ENCODE measurements around the gene CDK11B. TPM values are rescaled to one million over a fixed set of nuclear protein-coding genes. Genes with fewer than 3 reads are reported as not detected.
A peak's percentile ranks its signal among the peaks of the same experiment; 100 is the strongest.

The CDK11B gene
- total RNA-seq, 1 experiment from 2014 or later, result 4.4 TPM

DNA sequence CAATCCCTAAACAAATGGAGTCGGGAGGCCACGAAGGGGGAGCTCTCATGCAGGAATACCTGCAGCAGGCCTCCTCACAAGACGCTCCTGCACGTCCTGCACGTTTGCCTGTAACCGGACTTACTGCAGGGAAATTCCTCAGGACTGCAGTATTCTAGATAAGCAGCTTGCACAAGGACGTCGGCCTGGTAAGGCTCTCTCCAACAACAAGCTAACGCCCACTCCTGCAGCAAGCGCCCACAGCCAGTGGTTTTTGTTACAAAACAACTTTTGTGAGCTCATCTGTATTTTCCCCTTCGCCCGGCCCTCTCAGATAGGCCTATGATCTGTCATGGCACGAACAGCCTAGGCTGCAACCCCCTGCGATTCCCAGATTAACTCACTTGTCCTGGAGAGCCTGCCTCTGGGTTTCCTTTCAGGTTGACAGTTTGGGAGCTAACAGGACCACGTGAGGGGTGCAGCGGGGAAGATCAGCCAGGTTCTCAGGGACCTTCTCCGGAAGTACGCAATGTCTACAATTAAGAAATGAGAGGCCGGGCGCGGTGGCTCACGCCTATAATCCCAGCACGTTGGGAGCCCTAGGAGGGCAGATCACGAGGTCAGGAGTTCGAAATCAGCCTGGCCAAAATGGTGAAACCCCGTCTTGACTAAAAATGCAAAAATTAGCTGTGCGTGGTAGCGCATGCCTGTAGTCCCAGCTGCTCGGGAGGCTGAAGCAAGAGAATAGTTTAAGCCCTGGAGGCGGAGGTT is 44.4 kb downstream of the CDK11B start:
- in situ Hi-C loops (cut with HindIII; ENCODE audit: low pct_unique_long_range_greater_than_20kb, low sequenced_read_pairs), result no loop called here
- DNase-seq (ENCODE audit: low read depth, low spot score), result peak; percentile 48

DNA sequence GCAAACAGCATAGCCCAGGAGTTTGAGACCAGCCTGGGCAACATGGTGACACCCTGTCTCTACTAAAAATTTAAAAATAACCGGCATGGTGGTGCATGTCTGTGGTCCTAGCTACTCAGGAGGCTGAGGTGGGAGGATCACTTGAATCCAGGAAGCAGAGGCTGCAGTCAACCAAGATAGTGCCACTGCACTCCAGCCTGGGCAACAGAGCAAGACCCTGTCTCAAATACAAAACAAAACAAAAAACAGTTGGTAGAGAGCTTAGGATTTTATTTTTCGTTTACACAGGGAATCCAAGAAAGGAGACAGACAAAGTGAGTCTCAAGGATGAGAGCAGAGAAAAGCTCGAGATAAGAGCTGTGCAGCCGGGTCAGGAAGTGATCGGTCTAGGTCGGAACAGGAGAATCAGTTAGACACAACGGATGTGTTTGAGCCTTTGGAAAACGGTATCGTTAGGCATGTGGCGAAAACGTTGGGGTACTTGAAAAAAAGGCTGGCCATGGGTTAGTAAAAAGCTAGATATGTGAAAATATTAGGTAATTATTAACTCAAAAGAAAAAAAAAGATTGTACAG is 45.2 kb downstream of the CDK11B start:
- DNase-seq (ENCODE audit: low read depth, low spot score), result no peak
- in situ Hi-C loops (cut with HindIII; ENCODE audit: low pct_unique_long_range_greater_than_20kb, low sequenced_read_pairs), result no loop called here

DNA sequence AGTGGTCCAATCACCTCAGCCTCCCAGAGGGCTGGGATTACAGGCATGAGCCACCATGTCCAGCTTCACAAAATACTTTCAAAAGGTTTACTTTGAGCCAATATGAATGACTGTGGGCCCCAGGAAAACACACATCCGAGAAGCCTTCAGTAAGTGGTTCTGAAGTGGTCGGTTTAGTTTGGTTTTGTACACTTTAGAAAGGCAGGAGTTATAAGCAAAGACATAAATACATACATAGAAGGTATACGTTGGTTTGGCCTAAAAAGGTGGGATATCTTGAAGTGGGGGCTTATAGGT is 46.8 kb downstream of the CDK11B start:
- DNase-seq (ENCODE audit: low read depth, low spot score), result no peak
- in situ Hi-C loops (cut with HindIII; ENCODE audit: low pct_unique_long_range_greater_than_20kb, low sequenced_read_pairs), result no loop called here

DNA sequence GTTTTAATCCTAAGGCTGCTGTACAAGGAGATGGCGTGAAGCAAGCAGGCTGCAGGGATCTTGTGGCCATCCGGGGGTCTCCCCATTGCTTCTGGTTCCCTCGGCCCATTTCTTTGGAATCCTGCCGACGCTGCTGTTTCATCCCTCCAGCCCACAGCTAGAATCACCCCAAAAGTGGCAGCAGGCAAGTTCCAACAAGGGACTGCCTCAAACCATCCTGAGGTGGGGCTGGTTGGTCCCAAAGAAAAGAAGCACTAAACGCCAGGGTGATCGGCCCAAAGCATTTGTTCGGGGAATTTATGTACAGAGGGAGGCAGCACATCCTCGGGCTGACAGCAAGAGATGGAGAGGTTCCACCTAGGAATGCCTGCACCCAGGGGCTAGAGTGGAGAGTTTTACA is 48.0 kb downstream of the CDK11B start:
- in situ Hi-C loops (cut with HindIII; ENCODE audit: low pct_unique_long_range_greater_than_20kb, low sequenced_read_pairs), result no loop called here
- DNase-seq (ENCODE audit: low read depth, low spot score), result no peak

DNA sequence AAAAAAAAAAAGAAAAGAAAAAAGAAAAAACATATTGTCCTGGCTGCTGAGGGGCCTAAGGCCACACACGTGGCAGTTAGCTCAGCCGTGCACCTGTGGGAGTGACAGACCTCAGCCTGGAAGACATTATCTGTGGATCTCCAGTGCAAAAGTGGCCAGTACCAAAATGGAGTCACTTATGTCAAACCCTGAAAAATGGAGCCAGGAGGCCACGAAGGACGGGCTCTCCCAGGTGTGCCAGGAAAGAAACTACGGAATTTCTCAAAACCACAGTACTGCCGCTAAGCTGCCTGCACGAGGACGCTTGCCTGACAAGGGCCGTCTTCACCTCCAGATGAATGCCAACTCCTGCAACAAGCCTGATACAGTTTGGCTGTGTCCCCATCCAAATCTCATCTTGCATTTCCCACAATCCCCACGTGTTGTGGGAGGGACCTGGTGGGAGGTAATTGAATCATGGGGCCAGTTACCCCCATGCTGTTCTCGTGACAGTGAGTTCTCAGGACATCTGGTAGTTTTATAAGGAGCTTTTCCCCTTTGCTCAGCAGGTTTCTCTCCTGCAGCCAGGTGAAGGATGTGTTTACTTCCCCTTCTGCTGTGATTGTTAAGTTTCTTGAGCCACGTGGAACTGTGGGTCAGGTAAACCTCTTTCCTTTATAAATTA is 48.9 kb downstream of the CDK11B start:
- DNase-seq (ENCODE audit: low read depth, low spot score), result peak; percentile 35
- in situ Hi-C loops (cut with HindIII; ENCODE audit: low pct_unique_long_range_greater_than_20kb, low sequenced_read_pairs), result no loop called here

DNA sequence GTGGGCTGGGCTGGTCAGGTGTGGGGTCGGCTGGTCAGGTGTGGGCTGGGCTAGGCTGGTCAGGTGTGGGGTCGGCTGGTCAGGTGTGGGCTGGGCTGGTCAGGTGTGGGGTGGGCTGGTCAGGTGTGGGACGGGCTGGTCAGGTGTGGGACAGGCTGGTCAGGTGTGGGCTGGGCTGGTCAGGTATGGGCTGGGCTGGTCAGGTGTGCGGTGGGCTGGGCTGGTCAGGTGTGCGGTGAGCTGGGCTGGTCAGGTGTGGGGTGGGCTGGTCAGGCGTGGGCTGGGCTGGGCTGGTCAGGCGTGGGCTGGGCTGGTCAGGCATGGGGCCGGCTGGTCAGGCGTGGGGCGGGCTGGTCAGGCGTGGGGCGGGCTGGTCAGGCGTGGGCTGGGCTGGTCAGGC is 52.6 kb downstream of the CDK11B start:
- in situ Hi-C loops (cut with HindIII; ENCODE audit: low pct_unique_long_range_greater_than_20kb, low sequenced_read_pairs), result no loop called here
- no peak for DNase-seq (ENCODE audit: low read depth, low spot score)

DNA sequence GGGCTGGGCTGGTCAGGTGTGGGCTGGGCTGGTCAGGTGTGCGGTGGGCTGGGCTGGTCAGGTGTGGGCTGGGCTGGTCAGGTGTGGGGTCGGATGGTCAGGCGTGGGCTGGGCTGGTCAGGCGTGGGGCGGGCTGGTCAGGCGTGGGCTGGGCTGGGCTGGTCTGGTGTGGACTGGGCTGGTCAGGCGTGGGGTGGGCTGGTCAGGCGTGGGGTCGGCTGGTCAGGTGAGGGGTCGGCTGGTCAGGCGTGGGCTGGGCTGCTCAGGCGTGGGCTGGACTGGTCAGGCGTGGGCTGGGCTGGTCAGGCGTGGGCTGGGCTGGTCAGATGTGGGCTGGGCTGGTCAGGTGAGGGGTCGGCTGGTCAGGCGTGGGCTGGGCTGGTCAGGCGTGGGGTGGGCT is 53.1 kb downstream of the CDK11B start:
- no peak for DNase-seq (ENCODE audit: low read depth, low spot score)
- in situ Hi-C loops (cut with HindIII; ENCODE audit: low pct_unique_long_range_greater_than_20kb, low sequenced_read_pairs), result no loop called here

DNA sequence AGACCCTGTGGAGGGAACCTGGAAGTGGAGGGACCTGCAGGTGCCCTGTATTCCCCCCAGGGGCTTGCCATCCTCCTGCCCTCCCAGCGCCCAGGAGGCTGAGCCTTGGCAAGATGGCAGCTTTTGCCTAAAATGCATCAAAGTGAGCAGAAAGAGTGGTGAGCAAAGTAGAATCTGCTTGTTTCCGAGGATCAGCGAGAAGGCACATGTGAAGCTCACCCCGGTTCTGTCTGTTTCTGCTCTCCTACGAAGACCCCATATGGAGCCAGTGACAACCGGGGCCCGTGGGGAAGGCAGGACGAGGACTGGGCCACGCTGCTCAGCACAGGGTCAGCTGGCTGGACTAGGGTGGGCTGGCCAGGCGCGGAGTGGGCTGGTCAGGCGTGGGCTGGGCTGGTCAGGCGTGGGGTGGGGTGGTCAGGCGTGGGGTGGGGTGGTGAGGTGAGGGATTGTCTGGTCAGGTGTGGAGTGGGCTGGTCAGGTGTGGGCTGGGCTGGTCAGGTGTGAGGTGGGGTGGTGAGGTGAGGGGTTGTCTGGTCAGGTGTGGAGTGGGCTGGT is 53.7 kb downstream of the CDK11B start:
- in situ Hi-C loops (cut with HindIII; ENCODE audit: low pct_unique_long_range_greater_than_20kb, low sequenced_read_pairs), result no loop called here
- no peak for DNase-seq (ENCODE audit: low read depth, low spot score)

DNA sequence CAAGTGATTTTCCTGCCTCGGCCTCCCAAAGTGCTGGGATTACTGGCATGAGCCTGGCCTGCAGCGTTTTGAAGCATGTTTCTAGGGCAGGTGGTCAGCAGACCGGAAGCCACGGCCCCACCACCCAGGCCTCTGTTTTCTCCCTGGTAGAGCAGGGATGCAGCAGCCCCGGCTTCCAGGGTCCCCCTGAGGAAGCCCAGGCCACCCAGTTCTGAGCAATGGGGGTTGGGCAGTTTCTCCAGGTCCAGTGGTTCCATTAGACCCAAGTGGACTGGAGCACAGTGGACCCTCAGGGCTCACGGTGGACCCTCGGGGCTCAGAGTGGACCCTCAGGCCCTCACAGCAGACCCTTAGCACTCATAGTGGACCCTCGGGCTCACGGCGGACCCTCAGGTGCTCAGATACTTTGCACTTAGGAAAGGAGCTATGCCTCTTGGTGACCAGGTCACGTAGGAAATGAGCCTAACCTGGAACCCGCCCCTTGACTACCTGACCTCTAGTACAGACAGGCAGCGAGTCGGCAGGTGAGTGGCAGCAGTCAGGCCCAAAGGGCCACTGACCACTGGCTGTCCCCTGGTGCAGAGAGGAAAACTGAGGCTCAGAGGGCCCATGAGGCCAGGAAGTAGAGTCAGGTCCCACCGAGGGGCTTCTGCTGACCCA is 54.3 kb downstream of the CDK11B start:
- no peak for DNase-seq (ENCODE audit: low read depth, low spot score)
- in situ Hi-C loops (cut with HindIII; ENCODE audit: low pct_unique_long_range_greater_than_20kb, low sequenced_read_pairs), result no loop called here

DNA sequence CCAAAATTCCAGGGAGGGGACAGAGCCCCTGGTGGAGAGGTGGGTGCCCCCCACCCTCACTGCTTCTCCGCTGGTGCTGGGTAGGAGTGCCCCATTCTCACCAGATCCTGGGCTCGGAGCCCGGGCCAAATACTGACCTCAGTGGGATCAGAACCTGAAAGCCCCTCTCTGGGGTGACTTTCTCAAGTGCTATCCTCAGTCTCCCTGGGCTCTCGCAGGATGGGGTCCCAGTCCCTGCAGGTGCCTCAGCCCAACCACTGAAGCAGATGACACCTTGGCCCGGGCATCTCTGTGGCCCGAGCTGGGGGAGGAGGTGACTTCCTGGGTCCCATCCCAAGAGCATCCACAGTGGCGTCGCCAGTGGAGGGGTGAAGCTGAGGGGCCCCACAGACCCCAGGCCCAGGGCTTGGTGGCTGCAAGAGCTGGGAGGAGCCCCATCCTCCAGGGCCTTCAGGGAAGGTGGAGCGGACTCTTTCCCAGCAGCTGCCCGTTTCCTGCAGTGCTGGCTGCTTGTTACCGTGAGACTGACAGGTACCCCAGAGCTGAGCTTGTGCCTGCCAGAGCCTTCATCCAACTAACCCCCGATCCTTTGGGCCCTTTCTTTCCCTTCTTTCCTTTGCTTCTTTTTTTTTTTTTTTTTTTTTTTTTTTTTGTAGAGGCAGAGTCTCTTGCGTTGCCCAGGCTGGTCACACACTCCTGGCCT is 55.0 kb downstream of the CDK11B start:
- DNase-seq (ENCODE audit: low read depth, low spot score), result no peak
- in situ Hi-C loops (cut with HindIII; ENCODE audit: low pct_unique_long_range_greater_than_20kb, low sequenced_read_pairs), result no loop called here

DNA sequence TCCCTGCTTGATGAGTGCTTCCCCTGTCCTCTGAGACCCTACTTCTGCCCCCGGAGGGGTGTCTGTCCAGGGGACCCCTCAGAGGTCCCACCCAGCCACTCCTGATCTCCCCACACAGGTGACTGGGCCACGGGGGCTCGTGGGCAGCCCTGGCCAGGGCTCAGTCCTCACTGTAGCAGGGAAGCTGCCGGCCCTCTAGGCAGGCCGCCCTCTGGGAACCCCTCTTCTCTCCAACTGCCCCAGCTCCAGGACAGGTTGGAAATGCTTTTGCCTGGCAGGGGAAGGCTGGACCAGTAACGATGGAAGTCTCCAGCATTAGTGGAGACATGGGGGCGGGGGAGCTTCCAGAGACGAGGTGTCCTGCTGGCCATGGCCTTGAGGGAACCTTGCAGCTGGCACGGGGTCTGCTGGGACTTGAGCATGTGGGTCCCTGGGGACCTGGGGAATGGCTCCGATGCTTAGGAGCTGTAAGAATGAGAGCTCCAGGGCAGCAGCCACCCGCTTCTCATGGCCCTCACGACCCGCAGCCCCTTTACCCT is 55.8 kb downstream of the CDK11B start:
- DNase-seq (ENCODE audit: low read depth, low spot score), result no peak
- in situ Hi-C loops (cut with HindIII; ENCODE audit: low pct_unique_long_range_greater_than_20kb, low sequenced_read_pairs), result no loop called here

DNA sequence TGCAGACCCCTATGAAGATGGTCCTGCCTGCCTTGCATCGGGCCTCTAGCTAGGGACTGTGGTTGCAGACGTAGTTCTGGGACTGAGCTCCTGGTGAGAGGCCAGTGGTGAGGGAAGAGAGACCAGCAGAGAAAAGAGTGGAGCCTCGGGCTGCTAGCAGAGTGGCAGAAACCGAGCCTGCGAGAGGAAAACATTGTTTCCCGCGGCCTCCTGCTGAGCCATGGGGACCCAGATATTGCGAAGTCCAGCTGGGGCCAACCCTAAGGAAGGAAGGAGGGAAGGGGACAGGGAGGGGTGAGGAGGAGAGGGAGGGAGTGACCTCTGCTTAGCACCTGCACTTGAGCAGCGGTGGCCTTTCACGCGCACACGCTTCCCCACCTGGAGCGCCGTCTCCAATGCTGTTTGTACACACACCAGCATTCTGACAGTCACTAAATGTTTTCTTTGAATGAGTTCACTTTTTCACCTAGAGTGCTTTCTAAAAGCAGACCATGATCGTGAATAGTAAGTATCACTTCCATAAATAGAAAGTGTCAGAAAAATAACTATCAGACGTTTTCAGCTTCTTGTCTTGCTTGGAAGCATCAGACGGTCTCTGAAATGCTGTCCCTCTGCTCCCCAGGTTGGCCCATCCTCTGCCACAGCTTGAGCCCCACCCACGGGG is 56.4 kb downstream of the CDK11B start:
- in situ Hi-C loops (cut with HindIII; ENCODE audit: low pct_unique_long_range_greater_than_20kb, low sequenced_read_pairs), result no loop called here
- no peak for DNase-seq (ENCODE audit: low read depth, low spot score)

DNA sequence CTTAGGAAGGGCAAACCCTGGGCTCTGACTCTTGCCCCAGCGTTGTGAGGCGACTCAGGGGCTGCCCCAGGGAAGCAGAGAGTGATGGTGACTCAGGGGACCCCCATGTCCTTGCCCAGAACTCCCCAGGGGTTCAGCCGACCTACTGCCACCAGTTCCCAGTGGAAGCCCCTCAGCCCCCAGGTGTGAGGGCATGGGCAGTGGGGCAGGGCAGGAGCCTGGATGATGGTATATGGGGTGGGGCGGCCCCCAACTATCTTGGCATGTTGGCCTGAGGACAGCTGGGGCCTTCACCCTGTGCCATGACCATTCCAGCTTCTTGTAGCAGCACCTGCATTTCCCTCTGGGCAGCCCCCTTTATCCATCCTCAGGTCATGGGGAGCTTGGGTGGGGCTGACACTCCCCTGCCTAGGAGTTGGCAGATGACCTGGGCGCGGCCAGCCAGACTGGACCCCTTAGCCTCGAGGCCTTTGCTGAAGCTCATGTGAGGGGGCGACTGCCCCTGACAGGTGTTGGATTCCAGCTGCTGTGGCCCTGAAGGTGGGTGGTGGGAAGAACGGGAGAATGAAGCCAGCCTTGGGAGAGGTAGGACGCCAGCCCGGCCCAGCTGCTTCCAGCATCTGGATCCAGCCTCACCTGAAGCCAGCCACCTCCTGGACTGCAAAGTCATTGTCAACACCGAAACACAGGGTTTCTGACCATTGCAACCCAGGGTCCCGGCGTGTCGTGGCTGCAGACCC is 57.1 kb downstream of the CDK11B start:
- in situ Hi-C loops (cut with HindIII; ENCODE audit: low pct_unique_long_range_greater_than_20kb, low sequenced_read_pairs), result no loop called here
- DNase-seq (ENCODE audit: low read depth, low spot score), result no peak

DNA sequence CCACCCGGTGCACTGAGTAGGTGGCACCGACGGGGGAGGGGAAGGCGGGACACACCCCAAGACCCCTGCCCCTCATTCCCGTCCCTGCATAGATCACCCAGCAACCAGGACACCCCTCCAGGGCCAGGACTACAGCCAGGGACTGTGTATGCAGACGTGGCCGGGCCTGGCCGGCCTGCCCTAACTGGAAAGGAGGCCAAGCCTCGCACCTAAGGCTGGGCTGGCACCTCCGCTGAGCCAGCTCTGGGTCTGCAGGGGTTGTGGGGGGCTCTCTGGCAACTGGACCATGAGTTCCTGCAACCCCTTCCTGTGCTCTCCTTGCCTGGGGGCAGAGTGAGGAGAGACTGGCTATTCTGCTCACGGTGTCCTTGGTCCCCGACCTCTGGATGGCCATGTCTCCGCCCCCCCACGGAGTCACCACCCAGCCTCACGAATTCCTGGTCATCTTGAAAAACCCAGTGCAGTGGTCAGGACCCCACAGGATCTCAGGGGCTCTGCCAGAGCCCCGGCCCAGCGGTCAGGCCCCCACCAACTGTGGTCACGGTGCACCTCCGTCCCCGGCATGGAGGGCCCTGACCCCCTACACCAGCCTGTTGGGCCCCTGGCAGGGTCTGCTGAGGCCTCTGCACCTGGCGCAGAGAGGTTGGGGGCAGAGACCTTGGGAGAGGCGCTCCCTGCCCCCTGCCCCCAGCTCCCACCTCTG is 57.8 kb downstream of the CDK11B start:
- in situ Hi-C loops (cut with HindIII; ENCODE audit: low pct_unique_long_range_greater_than_20kb, low sequenced_read_pairs), result no loop called here
- DNase-seq (ENCODE audit: low read depth, low spot score), result no peak

DNA sequence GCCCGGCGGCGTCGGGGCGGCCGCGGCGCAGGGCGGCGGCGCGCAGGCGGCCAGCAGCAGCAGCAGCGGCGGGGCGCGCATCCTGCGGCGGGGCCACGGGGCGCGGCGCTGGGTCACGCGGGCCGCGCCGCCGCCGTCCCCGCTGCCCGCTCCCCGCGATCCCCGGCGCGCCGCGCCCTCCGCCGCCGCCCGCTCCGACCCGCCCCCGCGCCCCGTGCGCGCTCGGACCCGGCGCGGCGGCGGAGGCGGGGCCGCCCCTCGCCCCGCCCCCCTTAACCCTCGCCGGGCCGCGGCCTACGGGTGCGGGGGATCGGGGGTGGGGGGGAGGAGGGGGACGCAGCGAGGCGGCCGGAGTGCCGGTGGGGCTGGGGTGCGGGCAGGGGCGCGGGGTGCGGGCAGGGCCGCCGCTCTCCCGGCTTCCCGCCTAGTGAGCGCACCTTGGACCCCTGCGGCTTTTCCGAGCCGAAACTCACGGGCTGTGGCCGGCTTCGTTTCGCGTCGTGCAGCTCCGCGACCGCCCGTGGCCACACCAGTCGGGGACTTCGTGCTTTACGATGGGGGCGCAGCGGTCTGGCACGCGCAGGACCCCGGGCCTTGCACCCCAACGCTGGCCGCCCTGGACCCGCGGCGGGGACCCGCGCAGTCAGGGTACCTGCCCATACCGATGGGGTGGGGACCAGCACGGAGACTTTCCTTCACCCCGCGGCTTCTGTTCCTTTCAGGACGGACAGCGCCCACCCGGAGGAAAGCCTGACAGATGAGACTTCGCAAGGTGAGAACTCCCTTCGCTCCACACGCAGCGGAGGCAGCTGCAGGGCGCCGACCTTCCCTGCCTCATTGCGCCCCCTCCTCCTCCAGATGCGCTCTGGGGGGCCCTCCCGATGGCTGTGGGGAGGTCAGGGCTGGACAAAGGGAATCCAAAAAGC is 58.6 kb downstream of the CDK11B start, which contains the start of gene FNDC10:
TSS of gene FNDC10 (minus strand) at position 201 of the 926 bp plus-strand sequence. CDS start at position 81, 120 bp downstream.
- in situ Hi-C loops (cut with HindIII; ENCODE audit: low pct_unique_long_range_greater_than_20kb, low sequenced_read_pairs), result no loop called here
- no peak for DNase-seq (ENCODE audit: low read depth, low spot score)
